GM12865 (cell line): ENCODE data around the gene MAD1L1.

Source experiments
- DNase-seq: peaks from one replicate; pipeline ENCODE4 v3.0.0; 2010; ENCODE audit warnings: low read depth
- H3K4me3 ChIP-seq: 2 replicates; pipeline ENCODE4 v1.5.1; 2011; ENCODE audit warnings: mild to moderate bottlenecking, low read depth, low read length, control low read depth
- TF ChIP-seq, protein P1 (sequence below): IDR thresholded peaks from 2 replicates; pipeline ENCODE4 v1.5.1; 2011; ENCODE audit warnings: low read length, control low read depth, low read depth, inconsistent platforms; ENCODE audit not compliant: insufficient read depth; ENCODE audit errors: missing control alignments

Gene MAD1L1

DNA sequence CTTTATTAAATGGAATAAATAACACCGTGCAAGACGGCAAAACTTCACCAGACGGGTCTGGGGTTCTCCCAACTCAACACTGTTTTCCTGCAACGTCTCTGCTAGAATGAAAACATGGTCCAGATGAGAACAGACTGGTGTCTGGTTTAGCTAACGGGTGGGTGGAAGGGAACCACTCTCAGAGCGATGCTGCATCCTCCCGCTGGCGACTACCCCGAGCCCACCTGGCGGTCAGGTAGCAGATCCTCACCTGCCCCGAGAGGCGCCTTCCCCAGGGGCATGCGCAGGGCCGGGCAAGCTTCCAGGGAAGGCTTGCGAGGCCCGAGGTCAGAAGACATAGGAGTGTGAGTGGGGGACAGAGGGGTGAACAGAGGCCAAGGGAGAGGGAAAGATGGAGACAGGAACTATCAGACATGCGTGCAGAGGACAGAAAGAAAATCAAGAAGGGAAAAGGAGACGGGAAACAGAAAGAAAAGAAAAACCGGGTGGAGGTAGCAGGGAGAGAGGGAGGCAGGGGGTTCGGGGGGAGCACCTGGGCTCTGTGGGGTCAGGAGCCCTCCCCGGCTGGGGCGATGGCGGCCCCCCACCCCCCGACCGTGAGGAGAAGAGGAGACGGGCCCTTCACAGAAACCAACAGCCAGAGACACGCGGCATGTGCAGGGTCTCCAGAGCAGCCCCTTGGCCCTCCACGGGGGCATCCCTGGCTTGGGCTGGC lies 222.0 kb downstream of the MAD1L1 start:
- H3K4me3 ChIP-seq: no peak overlapping the region
- TF ChIP-seq, protein P1, sequence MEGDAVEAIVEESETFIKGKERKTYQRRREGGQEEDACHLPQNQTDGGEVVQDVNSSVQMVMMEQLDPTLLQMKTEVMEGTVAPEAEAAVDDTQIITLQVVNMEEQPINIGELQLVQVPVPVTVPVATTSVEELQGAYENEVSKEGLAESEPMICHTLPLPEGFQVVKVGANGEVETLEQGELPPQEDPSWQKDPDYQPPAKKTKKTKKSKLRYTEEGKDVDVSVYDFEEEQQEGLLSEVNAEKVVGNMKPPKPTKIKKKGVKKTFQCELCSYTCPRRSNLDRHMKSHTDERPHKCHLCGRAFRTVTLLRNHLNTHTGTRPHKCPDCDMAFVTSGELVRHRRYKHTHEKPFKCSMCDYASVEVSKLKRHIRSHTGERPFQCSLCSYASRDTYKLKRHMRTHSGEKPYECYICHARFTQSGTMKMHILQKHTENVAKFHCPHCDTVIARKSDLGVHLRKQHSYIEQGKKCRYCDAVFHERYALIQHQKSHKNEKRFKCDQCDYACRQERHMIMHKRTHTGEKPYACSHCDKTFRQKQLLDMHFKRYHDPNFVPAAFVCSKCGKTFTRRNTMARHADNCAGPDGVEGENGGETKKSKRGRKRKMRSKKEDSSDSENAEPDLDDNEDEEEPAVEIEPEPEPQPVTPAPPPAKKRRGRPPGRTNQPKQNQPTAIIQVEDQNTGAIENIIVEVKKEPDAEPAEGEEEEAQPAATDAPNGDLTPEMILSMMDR: no peak
- DNase-seq: no peak

DNA sequence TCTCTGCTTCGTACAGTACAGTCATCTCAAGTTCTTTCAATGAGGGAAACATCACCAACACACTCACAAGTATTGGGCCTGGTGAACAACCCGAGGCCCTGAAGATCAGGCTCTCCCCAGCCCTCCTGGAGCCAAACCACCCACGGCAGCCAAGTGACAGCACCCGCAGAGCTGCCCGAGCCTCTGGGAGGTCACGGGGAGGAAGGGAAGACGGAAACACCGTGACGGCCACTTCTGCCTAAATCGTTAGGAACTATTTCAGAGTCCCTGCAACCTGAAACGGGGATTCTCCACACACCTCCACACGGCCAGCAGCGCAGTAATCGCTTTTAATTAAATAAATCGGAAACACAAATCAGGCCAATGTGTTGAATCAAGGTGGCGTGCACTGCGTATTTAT lies 222.6 kb downstream of the MAD1L1 start:
- no peak overlapping the region for H3K4me3 ChIP-seq
- TF ChIP-seq, protein P1: no peak
- no peak for DNase-seq

- no peak overlapping the region for H3K4me3 ChIP-seq
- TF ChIP-seq, protein P1: no peak
- DNase-seq: no peak
Observed at GRCh38 chr7:2009541-2010001, 223.2 kb downstream of the MAD1L1 start.

- DNase-seq: no peak
- TF ChIP-seq, protein P1: no peak
- H3K4me3 ChIP-seq: no peak overlapping the region
Observed at GRCh38 chr7:2008936-2009540, 223.7 kb downstream of the MAD1L1 start.

DNA sequence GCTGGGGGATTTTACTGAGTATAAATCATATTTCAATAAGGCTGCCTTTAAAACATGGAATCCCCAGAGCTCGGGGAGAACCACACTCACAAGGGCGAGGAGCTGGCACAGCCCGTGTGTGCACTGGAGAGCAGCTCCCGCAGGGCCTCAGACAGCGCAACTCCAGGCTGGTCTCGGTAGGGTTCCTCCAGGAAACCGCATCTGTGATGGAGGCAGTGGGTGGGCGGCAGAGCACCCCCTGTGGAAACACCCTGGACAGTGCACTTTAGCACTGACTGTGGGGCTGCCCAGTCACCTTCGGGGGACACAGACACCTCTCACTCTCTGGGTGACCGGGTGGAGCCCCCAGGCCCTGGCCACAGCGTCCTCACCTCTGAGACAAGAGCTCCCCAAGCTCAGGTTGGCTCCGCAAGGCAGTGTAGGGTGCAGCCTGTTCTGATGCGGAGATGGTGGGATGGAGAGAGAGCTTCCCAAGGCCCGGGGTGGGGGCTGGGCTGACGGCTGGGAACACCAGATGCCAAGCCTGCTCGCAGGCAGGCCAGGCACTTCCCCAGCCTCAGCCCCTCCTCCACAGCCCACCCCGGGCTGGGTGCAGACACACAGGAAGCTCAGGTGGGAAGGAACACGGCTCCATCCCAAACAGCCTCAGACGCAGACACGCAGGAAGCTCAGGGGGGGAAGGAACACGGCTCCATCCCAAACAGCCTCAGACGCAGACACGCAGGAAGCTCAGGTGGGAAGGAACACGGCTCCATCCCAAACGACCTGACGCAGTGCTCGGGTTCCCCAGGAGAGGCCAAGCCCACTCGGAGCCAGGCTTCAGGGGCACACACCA lies 224.4 kb downstream of the MAD1L1 start:
- TF ChIP-seq, protein P1: no peak
- H3K4me3 ChIP-seq: no peak overlapping the region

GRCh38 chr7:2007551-2007950 lies 225.2 kb downstream of the MAD1L1 start:
- TF ChIP-seq, protein P1: no peak

More for the DNA sequence above, 224.4 kb downstream of the MAD1L1 start:
- no peak for DNase-seq

More at GRCh38 chr7:2007551-2007950, 225.2 kb downstream of the MAD1L1 start:
- no peak for DNase-seq
- no peak overlapping the region for H3K4me3 ChIP-seq
